Activated naive CD4-positive, alpha-beta T cell treated with Interleukin-2 at 50 U/mL for 16 hours (primary cell): ENCODE measurements around the gene GLRA1.
"Not testable (repeated sequence)": the region's sequence is repeated elsewhere in the genome, so short reads cannot be mapped to it uniquely, and the experiment has no call there.

Experiments used
- DNase-seq: peaks from one replicate; pipeline ENCODE4 v3.0.0-alpha.2; 2020

Gene GLRA1

GRCh38 chr5:151912360-151912759 lies 12.3 kb downstream of the GLRA1 start:
- no peak for DNase-seq

- no peak for DNase-seq
Measured at GRCh38 chr5:151911011-151911410, 13.6 kb downstream of the GLRA1 start.

GRCh38 chr5:151909628-151910027 lies 15.0 kb downstream of the GLRA1 start:
- DNase-seq: no peak

- no peak for DNase-seq
Measured at GRCh38 chr5:151906246-151906645, 18.4 kb downstream of the GLRA1 start.

GRCh38 chr5:151905557-151905961 lies 19.1 kb downstream of the GLRA1 start:
- no peak for DNase-seq

GRCh38 chr5:151904909-151905308 lies 19.7 kb downstream of the GLRA1 start:
- DNase-seq: no peak

GRCh38 chr5:151904127-151904526 lies 20.5 kb downstream of the GLRA1 start:
- no peak for DNase-seq

GRCh38 chr5:151903243-151903653 lies 21.4 kb downstream of the GLRA1 start:
- no peak for DNase-seq

GRCh38 chr5:151902215-151902614 lies 22.4 kb downstream of the GLRA1 start:
- no peak for DNase-seq

- DNase-seq: no peak
Measured at GRCh38 chr5:151901611-151902010, 23.0 kb downstream of the GLRA1 start.

- DNase-seq: no peak
Measured at GRCh38 chr5:151900891-151901290, 23.8 kb downstream of the GLRA1 start.

GRCh38 chr5:151899399-151899798 lies 25.3 kb downstream of the GLRA1 start:
- no peak for DNase-seq

- no peak for DNase-seq
Measured at GRCh38 chr5:151897896-151898295, 26.8 kb downstream of the GLRA1 start.

GRCh38 chr5:151897020-151897552 lies 27.6 kb downstream of the GLRA1 start:
- no peak for DNase-seq

- DNase-seq: no peak
Measured at GRCh38 chr5:151896031-151896691, 28.5 kb downstream of the GLRA1 start.

- no peak for DNase-seq
Measured at GRCh38 chr5:151895660-151896030, 29.0 kb downstream of the GLRA1 start.

- not testable (repeated sequence) for DNase-seq
Measured at GRCh38 chr5:151893485-151893884, 31.2 kb downstream of the GLRA1 start.

GRCh38 chr5:151892393-151892792 lies 32.3 kb downstream of the GLRA1 start:
- DNase-seq: no peak

GRCh38 chr5:151890299-151890698 lies 34.4 kb downstream of the GLRA1 start:
- DNase-seq: no peak

- DNase-seq: no peak
Measured at GRCh38 chr5:151889614-151890013, 35.0 kb downstream of the GLRA1 start.

GRCh38 chr5:151886546-151887275 lies 37.9 kb downstream of the GLRA1 start:
- no peak for DNase-seq

GRCh38 chr5:151885138-151885908 lies 39.3 kb downstream of the GLRA1 start:
- DNase-seq: no peak

- no peak for DNase-seq
Measured at GRCh38 chr5:151881621-151882225, 42.9 kb downstream of the GLRA1 start.
